NCI-H1105 (cell line): ENCODE data around the gene RBBP8NL.

Experiments used
- DNase-seq: peaks from one replicate; lab custom pipeline; 2025; lab: John Stamatoyannopoulos, UW

Gene RBBP8NL

GRCh38 chr20:62392621-62393334, 34.6 kb downstream of the RBBP8NL start:
- no peak for DNase-seq

GRCh38 chr20:62392077-62392418, 35.3 kb downstream of the RBBP8NL start:
- DNase-seq: no peak

GRCh38 chr20:62391165-62392076, 35.9 kb downstream of the RBBP8NL start:
- no peak for DNase-seq

GRCh38 chr20:62390317-62391164, 36.8 kb downstream of the RBBP8NL start:
- no peak for DNase-seq

- no peak for DNase-seq
These were observed 37.7 kb downstream of the RBBP8NL start for GRCh38 chr20:62389601-62390087.

- no peak for DNase-seq
These were observed 38.3 kb downstream of the RBBP8NL start for GRCh38 chr20:62388839-62389600.

- DNase-seq: no peak
These were observed 39.3 kb downstream of the RBBP8NL start for GRCh38 chr20:62387933-62388635.

GRCh38 chr20:62387219-62387913, 40.0 kb downstream of the RBBP8NL start:
- DNase-seq: no peak

- peak; percentile 93 for DNase-seq
These were observed 40.7 kb downstream of the RBBP8NL start, which contains the start of gene RPS21 for GRCh38 chr20:62386383-62387218. TSS of gene RPS21 (plus strand) at chr20:62387103. CDS start at chr20:62387339, 236 bp downstream.

GRCh38 chr20:62382306-62383198, 44.8 kb downstream of the RBBP8NL start:
- DNase-seq: peak; percentile 69

- no peak for DNase-seq
These were observed 45.5 kb downstream of the RBBP8NL start for GRCh38 chr20:62381842-62382241.

- no peak for DNase-seq
These were observed 46.0 kb downstream of the RBBP8NL start for GRCh38 chr20:62381202-62381797.

- no peak for DNase-seq
These were observed 49.1 kb downstream of the RBBP8NL start for GRCh38 chr20:62378215-62378614.

GRCh38 chr20:62377615-62378178, 49.6 kb downstream of the RBBP8NL start:
- DNase-seq: no peak

GRCh38 chr20:62377064-62377461, 50.3 kb downstream of the RBBP8NL start:
- DNase-seq: no peak

- no peak for DNase-seq
These were observed 51.0 kb downstream of the RBBP8NL start for GRCh38 chr20:62376112-62377063.
